ENCODE measurements around the gene SLX9.

DNA sequence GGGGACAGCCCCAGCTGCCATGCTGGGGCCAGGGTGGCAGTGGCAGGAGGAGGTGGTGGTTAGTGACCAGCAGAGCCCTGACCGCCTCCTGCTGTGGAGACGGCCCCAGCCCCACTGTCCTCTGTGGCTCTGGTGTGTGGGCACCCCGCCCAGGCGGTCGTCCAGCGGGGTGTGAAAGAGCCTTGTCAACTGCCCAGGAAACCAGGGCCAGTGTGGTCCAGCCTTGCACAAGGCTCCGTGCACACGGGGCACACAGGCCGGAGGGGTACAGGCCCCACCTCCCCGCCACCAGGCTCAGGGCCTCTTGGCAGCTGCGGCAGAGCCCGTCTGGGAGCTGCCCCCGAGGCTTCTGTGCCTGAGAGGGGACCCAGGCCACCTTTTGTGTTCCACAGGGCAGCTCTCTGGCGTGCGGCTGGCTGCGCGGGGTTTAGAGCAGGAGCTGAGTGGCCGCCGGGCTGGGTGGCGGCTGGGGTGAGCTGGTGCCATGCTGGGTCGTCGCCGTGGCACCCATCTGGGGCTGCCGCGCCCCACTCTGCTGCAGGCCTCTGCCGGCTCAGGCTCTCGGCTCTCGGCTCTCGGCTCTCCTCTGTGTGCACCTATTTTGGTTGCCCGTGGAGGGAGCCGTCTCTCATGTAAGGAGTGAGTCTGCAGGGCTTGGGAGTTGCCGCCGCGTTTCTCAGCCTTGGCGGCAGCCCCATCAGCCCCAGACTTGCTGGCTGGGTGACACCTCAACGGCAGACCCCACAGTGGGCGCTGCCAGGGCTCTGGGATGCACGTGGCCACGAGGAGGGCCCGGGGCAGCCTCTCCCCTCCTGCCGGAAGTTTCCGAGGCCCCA lies 36.1 kb downstream of the SLX9 start:
- TF ChIP-seq, protein P1, sequence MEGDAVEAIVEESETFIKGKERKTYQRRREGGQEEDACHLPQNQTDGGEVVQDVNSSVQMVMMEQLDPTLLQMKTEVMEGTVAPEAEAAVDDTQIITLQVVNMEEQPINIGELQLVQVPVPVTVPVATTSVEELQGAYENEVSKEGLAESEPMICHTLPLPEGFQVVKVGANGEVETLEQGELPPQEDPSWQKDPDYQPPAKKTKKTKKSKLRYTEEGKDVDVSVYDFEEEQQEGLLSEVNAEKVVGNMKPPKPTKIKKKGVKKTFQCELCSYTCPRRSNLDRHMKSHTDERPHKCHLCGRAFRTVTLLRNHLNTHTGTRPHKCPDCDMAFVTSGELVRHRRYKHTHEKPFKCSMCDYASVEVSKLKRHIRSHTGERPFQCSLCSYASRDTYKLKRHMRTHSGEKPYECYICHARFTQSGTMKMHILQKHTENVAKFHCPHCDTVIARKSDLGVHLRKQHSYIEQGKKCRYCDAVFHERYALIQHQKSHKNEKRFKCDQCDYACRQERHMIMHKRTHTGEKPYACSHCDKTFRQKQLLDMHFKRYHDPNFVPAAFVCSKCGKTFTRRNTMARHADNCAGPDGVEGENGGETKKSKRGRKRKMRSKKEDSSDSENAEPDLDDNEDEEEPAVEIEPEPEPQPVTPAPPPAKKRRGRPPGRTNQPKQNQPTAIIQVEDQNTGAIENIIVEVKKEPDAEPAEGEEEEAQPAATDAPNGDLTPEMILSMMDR (IDR thresholded peaks at IDR 0.05) = no peak
- no peak for TF ChIP-seq POLR2A (IDR thresholded peaks at IDR 0.05)
- TF ChIP-seq POLR2AphosphoS5 (IDR thresholded peaks at IDR 0.05) = no peak

Data from stomach (tissue), 4 donors.